Measurements from ENCODE around the gene APBB1.

APBB1 gene

DNA sequence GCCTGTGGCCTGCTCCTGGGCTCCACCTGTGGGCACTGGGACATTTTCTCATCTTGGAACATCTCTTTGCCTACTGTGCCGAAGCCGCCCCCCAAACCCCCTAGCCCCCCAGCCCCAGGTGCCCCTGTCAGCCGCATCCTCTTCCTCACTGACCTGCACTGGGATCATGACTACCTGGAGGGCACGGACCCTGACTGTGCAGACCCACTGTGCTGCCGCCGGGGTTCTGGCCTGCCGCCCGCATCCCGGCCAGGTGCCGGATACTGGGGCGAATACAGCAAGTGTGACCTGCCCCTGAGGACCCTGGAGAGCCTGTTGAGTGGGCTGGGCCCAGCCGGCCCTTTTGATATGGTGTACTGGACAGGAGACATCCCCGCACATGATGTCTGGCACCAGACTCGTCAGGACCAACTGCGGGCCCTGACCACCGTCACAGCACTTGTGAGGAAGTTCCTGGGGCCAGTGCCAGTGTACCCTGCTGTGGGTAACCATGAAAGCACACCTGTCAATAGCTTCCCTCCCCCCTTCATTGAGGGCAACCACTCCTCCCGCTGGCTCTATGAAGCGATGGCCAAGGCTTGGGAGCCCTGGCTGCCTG is 27.3 kb downstream of the APBB1 start:
- H3K4me1 Mint-ChIP-seq (ENCODE audit: low read depth), result peaks cover 30% of the 10 kb centered on the region
- H3K27ac Mint-ChIP-seq, result no peak overlapping the region
- H3K9me3 Mint-ChIP-seq, result no peaks in the 10 kb centered on the region
- H3K27me3 Mint-ChIP-seq (ENCODE audit: low read depth), result peaks cover 2% of the 10 kb centered on the region
- H3K36me3 Mint-ChIP-seq (ENCODE audit: low read depth), result peaks cover 34% of the 10 kb centered on the region
- DNase-seq (ENCODE audit: low spot score), result no peak
- H3K4me3 Mint-ChIP-seq, result peak overlapping the region; percentile 88

DNA sequence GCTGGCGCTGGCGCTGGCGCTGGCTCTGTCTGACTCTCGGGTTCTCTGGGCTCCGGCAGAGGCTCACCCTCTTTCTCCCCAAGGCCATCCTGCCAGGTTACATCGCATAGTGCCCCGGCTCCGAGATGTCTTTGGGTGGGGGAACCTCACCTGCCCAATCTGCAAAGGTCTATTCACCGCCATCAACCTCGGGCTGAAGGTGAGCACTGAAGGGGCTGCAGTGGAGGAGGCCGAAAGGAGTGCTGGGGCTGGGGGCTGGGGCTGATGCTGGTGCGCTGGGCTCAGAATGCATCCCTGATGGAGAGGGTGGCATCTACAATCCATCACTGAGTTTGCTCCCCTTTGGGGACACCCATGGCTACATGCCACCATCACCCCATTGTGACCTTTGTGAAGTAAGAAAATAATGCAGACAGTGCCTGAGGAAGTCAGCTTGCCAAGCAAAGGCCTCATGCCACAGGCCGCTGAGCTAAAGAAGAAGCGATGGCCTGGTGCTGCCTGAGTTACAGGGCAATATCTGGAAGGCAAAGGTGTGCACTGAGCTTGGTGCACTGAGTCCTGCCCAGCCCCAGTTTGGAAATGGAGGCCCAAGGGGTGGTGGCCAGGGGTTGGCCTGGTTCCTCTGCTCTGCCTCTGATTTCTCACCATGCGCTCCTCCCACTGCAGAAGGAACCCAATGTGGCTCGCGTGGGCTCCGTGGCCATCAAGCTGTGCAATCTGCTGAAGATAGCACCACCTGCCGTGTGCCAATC is 28.0 kb downstream of the APBB1 start:
- Mint-ChIP-seq H3K27ac (peak overlapping the region; percentile 87), H3K27me3 (ENCODE audit: low read depth) (peaks cover 2% of the 10 kb centered on the region), H3K4me1 (ENCODE audit: low read depth) (peaks cover 27% of the 10 kb centered on the region), H3K4me3 (peak overlapping the region; percentile 88), H3K36me3 (ENCODE audit: low read depth) (peaks cover 30% of the 10 kb centered on the region), H3K9me3 (no peaks in the 10 kb centered on the region)
- DNase-seq (ENCODE audit: low spot score), result no peak

DNA sequence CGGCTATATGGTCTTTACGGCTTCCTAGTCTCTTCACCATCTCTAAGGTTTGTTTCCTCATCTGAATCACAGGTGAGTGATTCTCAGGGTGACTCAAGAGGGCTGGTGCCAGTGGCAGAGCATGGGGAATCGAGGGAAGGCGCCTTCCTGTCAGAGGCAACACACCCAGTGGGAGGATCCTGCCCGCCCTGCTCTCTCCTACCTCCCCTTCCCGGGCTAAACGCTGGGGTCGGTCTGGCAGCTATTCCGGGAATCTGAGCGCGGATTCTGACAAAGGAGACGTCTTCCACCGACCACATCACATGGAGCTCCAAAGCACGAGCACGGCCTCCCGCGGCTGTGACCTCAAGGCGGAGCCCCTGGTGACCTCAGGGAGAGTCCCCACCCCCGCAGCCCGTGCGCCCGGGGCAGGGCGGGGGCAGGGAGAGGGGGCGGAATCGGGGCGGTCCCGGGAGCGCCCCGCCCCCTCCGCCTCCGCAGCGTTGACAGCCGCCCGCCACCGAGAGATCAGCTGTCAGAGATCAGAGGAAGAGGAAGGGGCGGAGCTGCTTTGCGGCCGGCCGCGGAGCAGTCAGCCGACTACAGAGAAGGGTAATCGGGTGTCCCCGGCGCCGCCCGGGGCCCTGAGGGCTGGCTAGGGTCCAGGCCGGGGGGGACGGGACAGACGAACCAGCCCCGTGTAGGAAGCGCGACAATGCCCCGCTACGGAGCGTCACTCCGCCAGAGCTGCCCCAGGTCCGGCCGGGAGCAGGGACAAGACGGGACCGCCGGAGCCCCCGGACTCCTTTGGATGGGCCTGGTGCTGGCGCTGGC is 28.8 kb downstream of the APBB1 start, which contains the start of gene SMPD1:
Gene SMPD1, plus strand, starts transcription at position 570 of the 813 bp plus-strand sequence. Its CDS starts 125 bp downstream, at position 695.
- Mint-ChIP-seq H3K4me1 (ENCODE audit: low read depth) (peaks cover 30% of the 10 kb centered on the region), H3K27me3 (ENCODE audit: low read depth) (peaks cover 2% of the 10 kb centered on the region), H3K36me3 (ENCODE audit: low read depth) (peaks cover 30% of the 10 kb centered on the region), H3K27ac (peak within 1 kb of the TSS; percentile 95), H3K4me3 (peak within 1 kb of the TSS; percentile 88), H3K9me3 (no peaks in the 10 kb centered on the region)
- DNase-seq (ENCODE audit: low spot score), result peak; percentile 91

GRCh38 chr11:6388748-6389147 is 30.1 kb downstream of the APBB1 start:
- Mint-ChIP-seq H3K4me3 (peak overlapping the region; percentile 88), H3K9me3 (no peaks in the 10 kb centered on the region), H3K27ac (peak overlapping the region; percentile 46), H3K36me3 (ENCODE audit: low read depth) (peaks cover 24% of the 10 kb centered on the region), H3K27me3 (ENCODE audit: low read depth) (peaks cover 2% of the 10 kb centered on the region), H3K4me1 (ENCODE audit: low read depth) (peaks cover 30% of the 10 kb centered on the region)
- DNase-seq (ENCODE audit: low spot score), result no peak

GRCh38 chr11:6387811-6388599 is 30.9 kb downstream of the APBB1 start:
- Mint-ChIP-seq H3K9me3 (no peaks in the 10 kb centered on the region), H3K27me3 (ENCODE audit: low read depth) (peaks cover 2% of the 10 kb centered on the region), H3K4me3 (peak overlapping the region; percentile 8), H3K4me1 (ENCODE audit: low read depth) (peaks cover 29% of the 10 kb centered on the region), H3K36me3 (ENCODE audit: low read depth) (peaks cover 17% of the 10 kb centered on the region), H3K27ac (no peak overlapping the region)
- no peak for DNase-seq (ENCODE audit: low spot score)

DNA sequence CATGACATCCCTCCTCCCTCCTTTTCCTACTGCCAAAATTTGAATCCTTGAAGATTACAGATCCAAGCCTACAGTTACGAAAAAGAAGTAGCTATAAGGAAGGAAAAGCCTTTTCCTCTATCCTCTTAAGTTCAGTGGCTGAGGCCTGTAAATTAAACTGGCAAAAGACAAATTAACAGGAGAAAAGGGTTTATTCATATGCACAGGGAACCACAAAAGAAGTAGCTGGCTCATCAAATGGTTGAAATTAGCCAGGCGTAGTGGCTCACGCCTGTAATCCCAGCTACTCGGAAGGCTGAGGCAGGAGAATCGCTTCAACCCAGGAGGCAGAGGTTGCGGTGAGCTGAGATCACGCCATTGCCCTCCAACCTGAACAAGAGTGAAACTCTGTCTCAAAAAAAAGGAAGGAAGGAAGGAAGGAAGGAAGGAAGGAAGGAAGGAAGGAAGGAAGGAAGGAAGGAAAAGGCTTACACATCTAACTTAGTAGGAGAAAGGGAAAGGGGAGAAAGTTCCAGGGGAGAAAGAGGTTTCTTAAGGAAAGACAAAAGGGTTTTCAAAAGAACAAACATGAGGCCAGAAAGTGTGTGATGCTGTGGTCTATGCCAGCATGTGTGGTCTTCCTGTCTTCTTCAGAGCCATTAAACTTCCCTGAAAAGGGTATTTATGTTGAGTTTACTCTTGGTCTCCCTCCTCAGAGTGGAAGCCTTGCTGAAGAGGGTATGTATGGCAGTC is 33.7 kb downstream of the APBB1 start:
- no peak for DNase-seq (ENCODE audit: low spot score)
- peaks cover 17% of the 10 kb centered on the region for H3K4me1 Mint-ChIP-seq (ENCODE audit: low read depth)
- H3K27me3 Mint-ChIP-seq (ENCODE audit: low read depth), result peaks cover 2% of the 10 kb centered on the region
- H3K27ac Mint-ChIP-seq, result no peak overlapping the region
- H3K4me3 Mint-ChIP-seq, result no peak overlapping the region
- no peaks in the 10 kb centered on the region for H3K36me3 Mint-ChIP-seq (ENCODE audit: low read depth)
- no peaks in the 10 kb centered on the region for H3K9me3 Mint-ChIP-seq

- H3K4me3 Mint-ChIP-seq, result peak overlapping the region; percentile 43
- H3K36me3 Mint-ChIP-seq (ENCODE audit: low read depth), result no peaks in the 10 kb centered on the region
- no peaks in the 10 kb centered on the region for H3K9me3 Mint-ChIP-seq
- H3K27ac Mint-ChIP-seq, result peak overlapping the region; percentile 81
- no peaks in the 10 kb centered on the region for H3K27me3 Mint-ChIP-seq (ENCODE audit: low read depth)
- peaks cover 23% of the 10 kb centered on the region for H3K4me1 Mint-ChIP-seq (ENCODE audit: low read depth)
- no peak for DNase-seq (ENCODE audit: low spot score)
Measured at GRCh38 chr11:6378640-6378989, 40.3 kb downstream of the APBB1 start.

DNA sequence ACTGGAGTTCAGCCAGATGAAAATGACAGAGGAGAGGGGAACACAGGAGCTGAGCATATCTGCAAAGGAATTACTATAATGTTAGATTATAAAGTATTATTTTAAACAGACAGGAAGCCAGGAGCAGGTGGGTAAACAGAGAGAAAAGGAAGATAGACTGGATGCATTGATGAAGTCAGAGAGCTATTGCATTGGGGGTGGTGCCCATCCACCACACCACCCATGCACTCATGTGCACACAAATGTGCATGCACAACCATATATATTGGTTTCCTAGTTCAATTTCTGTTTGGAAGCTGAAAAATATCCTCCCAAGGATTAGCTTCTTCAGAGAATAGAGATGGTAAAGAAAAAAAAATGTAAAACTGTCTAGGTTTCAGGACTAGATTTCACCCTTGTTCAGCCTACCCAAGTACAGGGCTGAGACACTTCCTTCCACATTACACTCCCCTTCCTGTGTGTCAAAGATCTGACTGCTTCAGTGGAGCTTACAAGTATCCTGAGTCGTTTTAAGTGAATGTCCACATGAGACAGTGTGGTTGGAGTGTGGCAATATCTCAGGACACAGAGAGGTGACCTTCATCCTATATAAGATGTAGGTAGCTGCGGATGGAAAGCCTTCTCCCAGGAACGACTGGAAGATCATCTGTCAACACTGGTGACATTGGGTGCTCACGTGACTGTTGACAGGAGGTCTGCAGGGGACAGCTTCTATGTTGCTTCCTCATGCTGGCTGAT is 40.8 kb downstream of the APBB1 start:
- DNase-seq (ENCODE audit: low spot score), result no peak
- peak overlapping the region; percentile 43 for H3K4me3 Mint-ChIP-seq
- H3K4me1 Mint-ChIP-seq (ENCODE audit: low read depth), result peaks cover 23% of the 10 kb centered on the region
- H3K9me3 Mint-ChIP-seq, result no peaks in the 10 kb centered on the region
- H3K27ac Mint-ChIP-seq, result peak overlapping the region; percentile 81
- no peaks in the 10 kb centered on the region for H3K27me3 Mint-ChIP-seq (ENCODE audit: low read depth)
- H3K36me3 Mint-ChIP-seq (ENCODE audit: low read depth), result no peaks in the 10 kb centered on the region

DNA sequence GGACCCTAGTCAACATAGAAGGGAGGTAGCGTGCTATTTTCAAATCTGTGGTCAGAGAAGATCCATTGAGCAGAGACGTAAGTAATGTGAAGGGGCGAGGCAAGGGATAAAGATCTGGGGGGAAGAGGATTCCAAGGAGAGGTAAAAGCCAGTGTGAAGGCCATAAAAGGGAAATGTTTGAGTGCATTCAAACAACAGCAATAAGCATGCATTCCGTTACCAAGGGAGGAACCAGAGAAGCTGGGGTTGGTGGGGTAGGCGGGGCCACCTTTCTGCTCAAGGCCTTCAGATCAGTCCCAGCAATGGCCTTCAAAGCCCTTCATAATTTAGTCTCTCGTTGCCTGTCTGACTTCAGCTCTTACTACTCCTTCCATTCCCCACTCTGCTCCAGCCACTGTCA is 47.1 kb downstream of the APBB1 start:
- Mint-ChIP-seq H3K36me3 (ENCODE audit: low read depth) (no peaks in the 10 kb centered on the region), H3K4me1 (ENCODE audit: low read depth) (peaks cover 4% of the 10 kb centered on the region), H3K27ac (no peak overlapping the region), H3K27me3 (ENCODE audit: low read depth) (no peaks in the 10 kb centered on the region), H3K9me3 (no peaks in the 10 kb centered on the region), H3K4me3 (no peak overlapping the region)
- DNase-seq (ENCODE audit: low spot score), result no peak

DNA sequence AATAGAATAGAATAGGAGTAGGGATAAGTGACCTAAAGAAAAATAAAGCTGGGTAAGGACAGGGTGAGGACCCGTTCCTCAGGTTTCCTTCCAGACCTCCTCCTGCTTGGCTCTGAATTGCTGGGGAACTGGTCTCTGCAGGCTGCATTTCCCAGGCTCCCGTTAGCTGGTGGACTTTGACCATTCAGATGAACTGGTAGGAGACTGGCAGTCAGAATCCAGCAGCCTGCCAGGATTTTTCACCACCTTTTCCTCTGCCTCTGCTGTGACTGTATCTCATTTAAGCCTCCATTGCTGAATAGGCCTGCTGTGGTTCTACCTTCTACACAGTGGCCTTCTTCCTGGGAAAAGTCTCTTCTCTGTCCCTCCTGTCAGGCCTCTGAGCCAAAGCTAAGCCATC is 53.2 kb downstream of the APBB1 start:
- H3K27me3 Mint-ChIP-seq (ENCODE audit: low read depth), result no peaks in the 10 kb centered on the region
- no peaks in the 10 kb centered on the region for H3K9me3 Mint-ChIP-seq
- no peak overlapping the region for H3K27ac Mint-ChIP-seq
- no peak for DNase-seq (ENCODE audit: low spot score)
- no peak overlapping the region for H3K4me3 Mint-ChIP-seq
- H3K4me1 Mint-ChIP-seq (ENCODE audit: low read depth), result no peaks in the 10 kb centered on the region
- H3K36me3 Mint-ChIP-seq (ENCODE audit: low read depth), result no peaks in the 10 kb centered on the region

GRCh38 chr11:6362873-6363678 is 55.8 kb downstream of the APBB1 start:
- no peaks in the 10 kb centered on the region for H3K4me1 Mint-ChIP-seq (ENCODE audit: low read depth)
- H3K27ac Mint-ChIP-seq, result no peak overlapping the region
- H3K36me3 Mint-ChIP-seq (ENCODE audit: low read depth), result no peaks in the 10 kb centered on the region
- H3K9me3 Mint-ChIP-seq, result no peaks in the 10 kb centered on the region
- peak; percentile 60 for DNase-seq (ENCODE audit: low spot score)
- H3K4me3 Mint-ChIP-seq, result no peak overlapping the region
- H3K27me3 Mint-ChIP-seq (ENCODE audit: low read depth), result no peaks in the 10 kb centered on the region

All from T-helper 2 cell treated with Interferon-gamma antibody and Interleukin-4, amounts not matched to agents 5 μg/mL and 100 μg/mL, for 36 hours (primary cell).